HepG2 (cell line): ENCODE data around the gene PKLR. TPM values are rescaled to one million over a fixed set of nuclear protein-coding genes. Genes with fewer than 3 reads are reported as not detected.

Experiments
- ATF1 ChIP-seq: IDR thresholded peaks from 2 replicates; pipeline ENCODE4 v1.6.1; 2016; ENCODE audit warnings: mild to moderate bottlenecking, control low read depth
- CC2D1A ChIP-seq: sonication (generic); formaldehyde crosslinking; IDR thresholded peaks from 2 replicates; pipeline ENCODE4 v1.8.1; 2023; ENCODE audit warnings: mild to moderate bottlenecking, missing genetic modification reagents
- CHCHD3 ChIP-seq: sonication (generic); formaldehyde crosslinking; IDR thresholded peaks from 2 replicates; pipeline ENCODE4 v1.8.0; 2022; ENCODE audit warnings: mild to moderate bottlenecking, missing genetic modification reagents, moderate library complexity
- CREM ChIP-seq, 2 experiments: sonication (generic) in 1 of 2; formaldehyde crosslinking in 1 of 2; IDR thresholded peaks; 2 replicates each; pipeline versions ENCODE4 v1.4.0 to v1.6.1; 2016 to 2020; ENCODE audit warnings: antibody characterized with exemption in 1 of 2, mild to moderate bottlenecking in 1 of 2, missing genetic modification reagents in 1 of 2
- DR1 ChIP-seq: sonication (generic); formaldehyde crosslinking; IDR thresholded peaks from 2 replicates; pipeline ENCODE4 v1.8.0; 2021; ENCODE audit warnings: mild to moderate bottlenecking, missing genetic modification reagents, inconsistent platforms
- EHMT2 ChIP-seq: fragments of 200-600 bp; sonication (generic); IDR thresholded peaks from 2 replicates; pipeline ENCODE4 v1.7.0; 2017; ENCODE audit warnings: antibody characterized with exemption, low read depth, low read length, borderline replicate concordance
- ELF4 ChIP-seq: sonication (generic); formaldehyde crosslinking; IDR thresholded peaks from 2 replicates; pipeline ENCODE4 v1.5.0; 2020; ENCODE audit warnings: missing genetic modification reagents, mild to moderate bottlenecking, moderate library complexity, borderline replicate concordance
- ERF ChIP-seq: IDR thresholded peaks from 2 replicates; pipeline ENCODE4 v1.6.1; 2018; ENCODE audit warnings: missing biosample characterization, missing genetic modification reagents
- HDAC1 ChIP-seq: sonication (generic); formaldehyde crosslinking; IDR thresholded peaks from 2 replicates; pipeline ENCODE4 v1.5.1; 2020; ENCODE audit warnings: mild to moderate bottlenecking, missing genetic modification reagents
- MEF2D ChIP-seq: sonication (generic); formaldehyde crosslinking; IDR thresholded peaks from 2 replicates; pipeline ENCODE4 v1.5.1; 2020; ENCODE audit warnings: mild to moderate bottlenecking, missing genetic modification reagents
- NAIF1 ChIP-seq: sonication (generic); formaldehyde crosslinking; IDR thresholded peaks from 2 replicates; pipeline ENCODE4 v1.5.0; 2020; ENCODE audit warnings: mild to moderate bottlenecking, missing genetic modification reagents, borderline replicate concordance
- PPARG ChIP-seq: conservative IDR thresholded peaks from 2 replicates; pipeline ENCODE4 v1.6.1; 2016; ENCODE audit warnings: missing biosample characterization, missing genetic modification reagents
- PTBP1 ChIP-seq: fragments of 200-400 bp; formaldehyde crosslinking; IDR thresholded peaks from 2 replicates; pipeline ENCODE4 v1.6.1; 2018; ENCODE audit warnings: low read length, low read depth; ENCODE audit not compliant: poor library complexity, severe bottlenecking
- SALL1 ChIP-seq: sonication (generic); formaldehyde crosslinking; IDR thresholded peaks from 2 replicates; pipeline ENCODE4 v1.8.0; 2022; ENCODE audit warnings: mild to moderate bottlenecking, missing genetic modification reagents
- SMAD1 ChIP-seq: sonication (generic); formaldehyde crosslinking; IDR thresholded peaks from 2 replicates; pipeline ENCODE4 v1.4.0; 2020; ENCODE audit warnings: missing genetic modification reagents, low read depth, mild to moderate bottlenecking, borderline replicate concordance
- SSRP1 ChIP-seq: IDR thresholded peaks from 2 replicates; pipeline ENCODE4 v1.6.1; 2016; ENCODE audit warnings: control low read depth
- ZNF253 ChIP-seq: sonication (generic); formaldehyde crosslinking; IDR thresholded peaks from 2 replicates; pipeline ENCODE4 v1.8.0; 2022; ENCODE audit warnings: mild to moderate bottlenecking, missing genetic modification reagents, borderline replicate concordance
- ZNF432 ChIP-seq: sonication (generic); formaldehyde crosslinking; IDR thresholded peaks from 2 replicates; pipeline ENCODE4 v1.5.0; 2020; ENCODE audit warnings: missing genetic modification reagents, mild to moderate bottlenecking, borderline replicate concordance
- ZNF660 ChIP-seq: sonication (generic); formaldehyde crosslinking; IDR thresholded peaks from 2 replicates; pipeline ENCODE4 v1.5.1; 2020; ENCODE audit warnings: mild to moderate bottlenecking, low read depth, missing genetic modification reagents, borderline replicate concordance
- ZNF713 ChIP-seq: sonication (generic); formaldehyde crosslinking; IDR thresholded peaks from 2 replicates; pipeline ENCODE4 v1.4.0; 2020; ENCODE audit warnings: mild to moderate bottlenecking, missing genetic modification reagents
- ZSCAN12 ChIP-seq: sonication (generic); formaldehyde crosslinking; IDR thresholded peaks from 2 replicates; pipeline ENCODE4 v1.9.0; 2021; ENCODE audit warnings: mild to moderate bottlenecking, missing genetic modification reagents
- polyA plus RNA-seq, 8 experiments: library from polyadenylated mRNA; depleted of rRNA in 3 of 8; stranded (reverse) in 7 of 8; unstranded in 1 of 8; fragments of >200 nt; fragmentation: Illumina TruSeq in 4 of 8; extraction: Trizol in 4 of 8; gene quantifications; 2 replicates each; pipeline versions ENCODE4 v1.2.1 to v1.2.3, GENCODE V29; 2011 to 2016; ENCODE audit warnings: low read depth in 4 of 8, missing spikeins in 1 of 8, mixed read lengths in 1 of 8; ENCODE audit not compliant: insufficient read depth in 1 of 8
- total RNA-seq, 5 experiments: library from RNA; depleted of rRNA; stranded (reverse); fragments of >200 nt; fragmentation: Illumina TruSeq; extraction: Trizol; gene quantifications; 2 replicates each; pipeline ENCODE4 v1.2.3, GENCODE V29; 2016; ENCODE audit warnings: low read depth in 1 of 5
- TF ChIP-seq, protein P1 (sequence below): sonication (generic); formaldehyde crosslinking; conservative IDR thresholded peaks from 2 replicates; pipeline ENCODE4 v1.4.0; 2020; ENCODE audit warnings: mild to moderate bottlenecking, missing genetic modification reagents, moderate library complexity
- TF ChIP-seq, protein P2 (sequence below): IDR thresholded peaks from 2 replicates; pipeline ENCODE4 v1.6.1; 2016; ENCODE audit warnings: low read depth, borderline replicate concordance
- TF ChIP-seq, protein P3 (sequence below): sonication (generic); formaldehyde crosslinking; IDR thresholded peaks from 2 replicates; pipeline ENCODE4 v1.4.0; 2020; ENCODE audit warnings: missing genetic modification reagents
- TF ChIP-seq, protein P4 (sequence below): sonication (generic); formaldehyde crosslinking; IDR thresholded peaks from 2 replicates; pipeline ENCODE4 v1.4.0; 2020; ENCODE audit warnings: low read depth, mild to moderate bottlenecking, missing genetic modification reagents

The PKLR gene
- total and polyA plus RNA-seq, 2 of the 13 experiments (the other 11 are each of a cell fraction or from before 2014, with no cell fraction given) = 10.3 to 29.3 TPM

DNA sequence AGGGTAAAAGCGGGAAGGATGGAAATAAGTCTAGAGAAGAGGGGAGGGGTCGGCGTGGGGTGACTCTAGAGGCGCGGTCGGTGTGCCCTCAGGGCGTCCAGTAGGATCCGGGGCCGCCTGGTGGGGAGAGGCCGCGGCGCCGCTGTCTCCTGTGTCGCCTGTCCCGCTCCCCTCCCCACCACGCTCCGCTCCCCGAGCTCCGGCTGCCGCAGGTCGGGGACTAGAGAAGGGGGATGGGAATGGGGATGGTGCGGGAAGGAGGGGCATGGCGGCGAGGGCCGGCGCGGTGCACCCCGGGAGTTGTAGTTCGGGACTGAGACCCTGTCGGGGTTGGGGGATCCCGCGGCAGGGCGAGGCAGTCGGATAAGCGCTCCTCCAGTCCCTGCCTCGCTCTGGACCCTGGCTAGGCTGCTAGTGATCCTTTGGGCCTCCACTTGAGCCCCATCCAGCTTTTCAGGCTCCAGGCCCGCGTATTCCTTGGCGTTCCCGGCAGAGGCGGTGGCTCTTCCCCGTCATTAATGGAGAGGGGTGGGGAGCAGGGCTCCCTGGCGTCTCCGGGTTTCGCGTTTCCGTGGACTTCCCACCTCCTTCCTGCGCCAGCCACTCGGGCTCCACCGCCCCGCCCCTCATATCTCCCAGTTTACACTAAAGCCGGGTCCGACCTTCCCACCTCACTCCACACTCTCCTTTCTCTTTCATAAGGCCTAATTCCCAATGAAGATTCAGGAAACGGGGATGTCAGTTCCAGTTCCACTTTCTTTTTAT lies 45.8 kb downstream of the PKLR start, which contains the start of gene ENTREP3 (continued):
- TF ChIP-seq SALL1 (CRISPR knock-in tag) = peak; percentile 67; the same call in 1 of the 2 replicates
- TF ChIP-seq ZNF660 = no peak
- TF ChIP-seq, protein P1, sequence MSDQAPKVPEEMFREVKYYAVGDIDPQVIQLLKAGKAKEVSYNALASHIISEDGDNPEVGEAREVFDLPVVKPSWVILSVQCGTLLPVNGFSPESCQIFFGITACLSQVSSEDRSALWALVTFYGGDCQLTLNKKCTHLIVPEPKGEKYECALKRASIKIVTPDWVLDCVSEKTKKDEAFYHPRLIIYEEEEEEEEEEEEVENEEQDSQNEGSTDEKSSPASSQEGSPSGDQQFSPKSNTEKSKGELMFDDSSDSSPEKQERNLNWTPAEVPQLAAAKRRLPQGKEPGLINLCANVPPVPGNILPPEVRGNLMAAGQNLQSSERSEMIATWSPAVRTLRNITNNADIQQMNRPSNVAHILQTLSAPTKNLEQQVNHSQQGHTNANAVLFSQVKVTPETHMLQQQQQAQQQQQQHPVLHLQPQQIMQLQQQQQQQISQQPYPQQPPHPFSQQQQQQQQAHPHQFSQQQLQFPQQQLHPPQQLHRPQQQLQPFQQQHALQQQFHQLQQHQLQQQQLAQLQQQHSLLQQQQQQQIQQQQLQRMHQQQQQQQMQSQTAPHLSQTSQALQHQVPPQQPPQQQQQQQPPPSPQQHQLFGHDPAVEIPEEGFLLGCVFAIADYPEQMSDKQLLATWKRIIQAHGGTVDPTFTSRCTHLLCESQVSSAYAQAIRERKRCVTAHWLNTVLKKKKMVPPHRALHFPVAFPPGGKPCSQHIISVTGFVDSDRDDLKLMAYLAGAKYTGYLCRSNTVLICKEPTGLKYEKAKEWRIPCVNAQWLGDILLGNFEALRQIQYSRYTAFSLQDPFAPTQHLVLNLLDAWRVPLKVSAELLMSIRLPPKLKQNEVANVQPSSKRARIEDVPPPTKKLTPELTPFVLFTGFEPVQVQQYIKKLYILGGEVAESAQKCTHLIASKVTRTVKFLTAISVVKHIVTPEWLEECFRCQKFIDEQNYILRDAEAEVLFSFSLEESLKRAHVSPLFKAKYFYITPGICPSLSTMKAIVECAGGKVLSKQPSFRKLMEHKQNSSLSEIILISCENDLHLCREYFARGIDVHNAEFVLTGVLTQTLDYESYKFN (CRISPR knock-in tag) = 0 out of 2 replicates have a peak, but pooled peaks have one; percentile 42
- no peak for TF ChIP-seq MEF2D (CRISPR knock-in tag)
- TF ChIP-seq CREM (IDR thresholded peaks at IDR 0.05) = peak; percentile 57; the same call in 1 of the 2 replicates
- TF ChIP-seq CREM (CRISPR knock-in tag; IDR thresholded peaks at IDR 0.05) = no peak
- no peak for TF ChIP-seq ZNF253
- TF ChIP-seq ZNF713 = no peak
- TF ChIP-seq, protein P2, sequence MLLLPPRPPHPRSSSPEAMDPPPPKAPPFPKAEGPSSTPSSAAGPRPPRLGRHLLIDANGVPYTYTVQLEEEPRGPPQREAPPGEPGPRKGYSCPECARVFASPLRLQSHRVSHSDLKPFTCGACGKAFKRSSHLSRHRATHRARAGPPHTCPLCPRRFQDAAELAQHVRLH = no peak
- TF ChIP-seq ZSCAN12 (CRISPR knock-in tag) = no peak
- no peak for TF ChIP-seq DR1 (CRISPR knock-in tag)
- TF ChIP-seq ERF (CRISPR knock-in tag) = no peak
- TF ChIP-seq, protein P3, sequence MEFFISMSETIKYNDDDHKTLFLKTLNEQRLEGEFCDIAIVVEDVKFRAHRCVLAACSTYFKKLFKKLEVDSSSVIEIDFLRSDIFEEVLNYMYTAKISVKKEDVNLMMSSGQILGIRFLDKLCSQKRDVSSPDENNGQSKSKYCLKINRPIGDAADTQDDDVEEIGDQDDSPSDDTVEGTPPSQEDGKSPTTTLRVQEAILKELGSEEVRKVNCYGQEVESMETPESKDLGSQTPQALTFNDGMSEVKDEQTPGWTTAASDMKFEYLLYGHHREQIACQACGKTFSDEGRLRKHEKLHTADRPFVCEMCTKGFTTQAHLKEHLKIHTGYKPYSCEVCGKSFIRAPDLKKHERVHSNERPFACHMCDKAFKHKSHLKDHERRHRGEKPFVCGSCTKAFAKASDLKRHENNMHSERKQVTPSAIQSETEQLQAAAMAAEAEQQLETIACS (CRISPR knock-in tag) = peak; percentile 43; the same call in 1 of the 2 replicates
- peak; percentile 37; the same call in 1 of the 2 replicates for TF ChIP-seq HDAC1 (CRISPR knock-in tag)
- 0 out of 2 replicates have a peak, but pooled peaks have one; percentile 19 for TF ChIP-seq PPARG (CRISPR knock-in tag)
- no peak for TF ChIP-seq NAIF1
- TF ChIP-seq CHCHD3 (CRISPR knock-in tag) = no peak
- no peak for TF ChIP-seq ATF1 (CRISPR knock-in tag)
- no peak for TF ChIP-seq ELF4
- TF ChIP-seq SMAD1 (CRISPR knock-in tag) = peak; percentile 67; the same call in 1 of the 2 replicates
- TF ChIP-seq, protein P4, sequence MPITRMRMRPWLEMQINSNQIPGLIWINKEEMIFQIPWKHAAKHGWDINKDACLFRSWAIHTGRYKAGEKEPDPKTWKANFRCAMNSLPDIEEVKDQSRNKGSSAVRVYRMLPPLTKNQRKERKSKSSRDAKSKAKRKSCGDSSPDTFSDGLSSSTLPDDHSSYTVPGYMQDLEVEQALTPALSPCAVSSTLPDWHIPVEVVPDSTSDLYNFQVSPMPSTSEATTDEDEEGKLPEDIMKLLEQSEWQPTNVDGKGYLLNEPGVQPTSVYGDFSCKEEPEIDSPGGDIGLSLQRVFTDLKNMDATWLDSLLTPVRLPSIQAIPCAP = no peak
- TF ChIP-seq CC2D1A (CRISPR knock-in tag) = no peak
- TF ChIP-seq SSRP1 (CRISPR knock-in tag) = no peak
- no peak for TF ChIP-seq ZNF432 (CRISPR knock-in tag)
- no peak for TF ChIP-seq PTBP1
- no peak for TF ChIP-seq EHMT2
